Measurements from ENCODE around the gene ARMCX2.
A peak's percentile ranks its signal among the peaks of the same experiment; 100 is the strongest.
"Not testable (repeated sequence)": the region's sequence is repeated elsewhere in the genome, so short reads cannot be mapped to it uniquely, and the experiment has no call there.

The ARMCX2 gene

GRCh38 chrX:101659601-101660063, at the start of gene ARMCX2:
ARMCX2 (minus strand) TSS chrX:101659850; CDS start chrX:101657588, 2,262 bp downstream.
- no peak for DNase-seq (ENCODE audit: low read depth in 2 of 2)

- DNase-seq (ENCODE audit: low read depth in 2 of 2) = no peak
These were observed 49.7 kb upstream of the ARMCX2 start for GRCh38 chrX:101709384-101709783.

- DNase-seq (ENCODE audit: low read depth in 2 of 2) = no peak
These were observed 48.5 kb upstream of the ARMCX2 start for GRCh38 chrX:101708163-101708562.

GRCh38 chrX:101693476-101693875, 33.8 kb upstream of the ARMCX2 start:
- DNase-seq (ENCODE audit: low read depth in 2 of 2) = no peak

GRCh38 chrX:101691835-101692234, 32.2 kb upstream of the ARMCX2 start:
- no peak for DNase-seq (ENCODE audit: low read depth in 2 of 2)

GRCh38 chrX:101686574-101686973, 26.9 kb upstream of the ARMCX2 start:
- no peak for DNase-seq (ENCODE audit: low read depth in 2 of 2)

GRCh38 chrX:101685923-101686322, 26.3 kb upstream of the ARMCX2 start:
- no peak for DNase-seq (ENCODE audit: low read depth in 2 of 2)

- no peak for DNase-seq (ENCODE audit: low read depth in 2 of 2)
These were observed 23.1 kb upstream of the ARMCX2 start for GRCh38 chrX:101682723-101683122.

- DNase-seq (ENCODE audit: low read depth in 2 of 2) = no peak
These were observed 17.4 kb upstream of the ARMCX2 start for GRCh38 chrX:101677028-101677427.

GRCh38 chrX:101676571-101676970, 16.9 kb upstream of the ARMCX2 start:
- DNase-seq (ENCODE audit: low read depth in 2 of 2) = no peak

GRCh38 chrX:101668143-101668542, 8.5 kb upstream of the ARMCX2 start:
- no peak for DNase-seq (ENCODE audit: low read depth in 2 of 2)

GRCh38 chrX:101658661-101659491, 774 bp downstream of the ARMCX2 start:
- DNase-seq (ENCODE audit: low read depth in 2 of 2) = peak; percentile 42 to 57

GRCh38 chrX:101657495-101657894, 2.2 kb downstream of the ARMCX2 start:
- no peak for DNase-seq (ENCODE audit: low read depth in 2 of 2)

GRCh38 chrX:101656817-101657216, 2.8 kb downstream of the ARMCX2 start:
- DNase-seq (ENCODE audit: low read depth in 2 of 2) = no peak

GRCh38 chrX:101655534-101655933, 4.1 kb downstream of the ARMCX2 start:
- DNase-seq (ENCODE audit: low read depth in 2 of 2) = no peak

GRCh38 chrX:101647716-101648115, 11.9 kb downstream of the ARMCX2 start:
- not testable (repeated sequence) for DNase-seq (ENCODE audit: low read depth in 2 of 2)

GRCh38 chrX:101642093-101642492, 17.6 kb downstream of the ARMCX2 start:
- DNase-seq (ENCODE audit: low read depth in 2 of 2) = no peak

GRCh38 chrX:101639583-101639982, 20.1 kb downstream of the ARMCX2 start:
- no peak for DNase-seq (ENCODE audit: low read depth in 2 of 2)

GRCh38 chrX:101619364-101619763, 40.3 kb downstream of the ARMCX2 start:
- no peak for DNase-seq (ENCODE audit: low read depth in 2 of 2)

- peak; percentile 42 to 56 for DNase-seq (ENCODE audit: low read depth in 2 of 2)
These were observed 42.1 kb downstream of the ARMCX2 start, which contains the start of gene ARMCX6 for GRCh38 chrX:101617211-101618191. ARMCX6 (minus strand) TSS chrX:101618000; CDS start chrX:101616620, 1,380 bp downstream.

GRCh38 chrX:101605728-101606127, 53.9 kb downstream of the ARMCX2 start:
- DNase-seq (ENCODE audit: low read depth in 2 of 2) = no peak
